Spleen (tissue), 7 donors: Measurements from ENCODE around the gene PATE4.

Source experiments
- CTCF ChIP-seq, 11 experiments: fragments of 200-600 bp in 7 of 11; fragments of 450-650 bp in 4 of 11; sonication (generic) in 4 of 11; IDR thresholded peaks in 8 of 11; conservative IDR thresholded peaks in 3 of 11; 1 replicate in 7 of 11; 2 replicates in 4 of 11; pipeline versions ENCODE4 v1.4.0 to v1.8.0; 2016 to 2021; ENCODE audit warnings: antibody characterized with exemption in 11 of 11, inconsistent platforms in 4 of 11, mild to moderate bottlenecking in 1 of 11
- POLR2A ChIP-seq, 3 donors: fragments of 450-650 bp; IDR thresholded peaks; one replicate each; pipeline ENCODE4 v1.5.1; 2017; ENCODE audit warnings: antibody characterized with exemption in 3 of 3, mild to moderate bottlenecking in 1 of 3
- POLR2AphosphoS5 ChIP-seq, 3 donors: sonication (generic); formaldehyde crosslinking; IDR thresholded peaks; one replicate each; pipeline ENCODE4 v1.5.1; 2017; ENCODE audit warnings: antibody characterized with exemption in 3 of 3
- donor health status: DM: no; HTN: no; CAD: no; lungs with moderate emphysema.
- donor health status: DM: no; HTN: no; CAD: no.
- donor health status: DM: no; HTN: no; CAD: no.

DNA sequence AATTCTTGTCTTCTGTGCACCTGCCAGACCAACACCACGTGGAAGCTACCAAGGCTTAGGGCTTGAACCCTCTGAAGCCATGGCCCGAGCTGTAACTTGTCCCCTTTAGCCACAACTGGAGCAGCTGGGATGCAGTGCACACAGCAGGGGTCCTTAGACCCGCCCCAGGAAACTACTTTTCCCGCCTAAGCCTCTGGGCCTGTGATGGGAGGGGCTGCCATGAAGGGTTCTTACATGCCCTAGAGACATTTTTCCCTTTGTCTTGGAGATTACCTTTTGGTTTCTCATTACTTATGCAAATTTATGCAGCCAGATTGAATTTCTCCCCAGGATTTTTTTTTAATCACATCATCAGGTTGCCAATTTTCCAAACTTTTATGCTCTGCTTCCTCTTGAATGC lies 35.5 kb upstream of the PATE4 start:
- TF ChIP-seq CTCF (IDR thresholded peaks at IDR 0.05 in 8 of 11, conservative IDR thresholded peaks at IDR 0.05 in 3 of 11) (no peak), POLR2AphosphoS5 (IDR thresholded peaks at IDR 0.05) (no peak), POLR2A (IDR thresholded peaks at IDR 0.05) (no peak)
